K562 (cell line): ENCODE data around the gene EVC. TPM values are rescaled to one million over a fixed set of nuclear protein-coding genes. Genes with fewer than 3 reads are reported as not detected.

Experiments
- CEBPB ChIP-seq: fragments of 450-650 bp; IDR thresholded peaks from 2 replicates; pipeline ENCODE4 v1.6.1; 2016; ENCODE audit warnings: missing genetic modification characterization, missing compliant biosample characterization
- DMBX1 ChIP-seq: fragments of 250-450 bp; sonication (Bioruptor Pico); IDR thresholded peaks from 2 replicates; pipeline ENCODE4 v1.8.0; 2022; ENCODE audit warnings: inconsistent platforms, mild to moderate bottlenecking, moderate library complexity, borderline replicate concordance
- JUNB ChIP-seq: fragments of 450-650 bp; formaldehyde crosslinking; conservative IDR thresholded peaks from 2 replicates; pipeline ENCODE4 v1.4.0; 2020; ENCODE audit warnings: mild to moderate bottlenecking
- MTF1 ChIP-seq: fragments of 250-450 bp; sonication (Bioruptor Pico); IDR thresholded peaks from 2 replicates; pipeline ENCODE4 v1.9.0; 2021; ENCODE audit warnings: moderate library complexity, mild to moderate bottlenecking, inconsistent platforms, borderline replicate concordance
- NFIC ChIP-seq: fragments of 450-650 bp; IDR thresholded peaks from 2 replicates; pipeline ENCODE4 v1.6.1; 2017; ENCODE audit warnings: mild to moderate bottlenecking, inconsistent platforms
- RAD21 ChIP-seq, 2 experiments: fragments of 250-450 bp in 1 of 2; fragments of 450-650 bp in 1 of 2; sonication (Bioruptor Pico) in 1 of 2; formaldehyde crosslinking in 1 of 2; IDR thresholded peaks in 1 of 2; conservative IDR thresholded peaks in 1 of 2; 2 replicates each; pipeline versions ENCODE4 v1.4.0 to v1.8.0; 2020 to 2022; ENCODE audit warnings: mild to moderate bottlenecking in 2 of 2, moderate library complexity in 1 of 2
- ZNF707 ChIP-seq: fragments of 250-450 bp; sonication (Bioruptor Pico); conservative IDR thresholded peaks from 2 replicates; pipeline ENCODE4 v1.8.0; 2022; ENCODE audit warnings: inconsistent platforms, mild to moderate bottlenecking, moderate library complexity
- polyA plus RNA-seq, 8 experiments: library from polyadenylated mRNA; depleted of rRNA in 4 of 8; stranded (reverse) in 5 of 8; unstranded in 3 of 8; fragments of >200 nt; fragmentation: Nextera tagmentation in 2 of 8; fragmentation: Illumina TruSeq in 1 of 8; extraction: Ambion mirVana in 2 of 8; extraction: Trizol in 1 of 8; gene quantifications; 2 replicates each; pipeline versions ENCODE4 v1.2.1 to v1.2.3, GENCODE V29; 2011 to 2014; ENCODE audit warnings: inconsistent platforms in 1 of 8, missing spikeins in 1 of 8
- total RNA-seq, 7 experiments: library from RNA; depleted of rRNA in 6 of 7; stranded (reverse); fragments of >200 nt in 6 of 7; fragmentation: Illumina TruSeq in 2 of 7; extraction: Trizol in 2 of 7; gene quantifications; 2 replicates each; pipeline versions ENCODE4 v1.2.1 to v1.2.3, GENCODE V29; 2011 to 2021; ENCODE audit warnings: low replicate concordance in 1 of 7
- TF ChIP-seq, protein P1 (sequence below), 2 experiments: fragments of 450-650 bp; formaldehyde crosslinking in 1 of 2; IDR thresholded peaks; 2 replicates each; pipeline versions ENCODE4 v1.4.0 to v1.6.1; 2014 to 2020; ENCODE audit warnings: mild to moderate bottlenecking in 2 of 2, borderline replicate concordance in 1 of 2, low read depth in 1 of 2

The EVC gene
- total and polyA plus RNA-seq, 9 of the 15 experiments (the other 6 are each of a cell fraction or from before 2014, with no cell fraction given), result 0.03 to 3.2 (median 1.1) TPM

DNA sequence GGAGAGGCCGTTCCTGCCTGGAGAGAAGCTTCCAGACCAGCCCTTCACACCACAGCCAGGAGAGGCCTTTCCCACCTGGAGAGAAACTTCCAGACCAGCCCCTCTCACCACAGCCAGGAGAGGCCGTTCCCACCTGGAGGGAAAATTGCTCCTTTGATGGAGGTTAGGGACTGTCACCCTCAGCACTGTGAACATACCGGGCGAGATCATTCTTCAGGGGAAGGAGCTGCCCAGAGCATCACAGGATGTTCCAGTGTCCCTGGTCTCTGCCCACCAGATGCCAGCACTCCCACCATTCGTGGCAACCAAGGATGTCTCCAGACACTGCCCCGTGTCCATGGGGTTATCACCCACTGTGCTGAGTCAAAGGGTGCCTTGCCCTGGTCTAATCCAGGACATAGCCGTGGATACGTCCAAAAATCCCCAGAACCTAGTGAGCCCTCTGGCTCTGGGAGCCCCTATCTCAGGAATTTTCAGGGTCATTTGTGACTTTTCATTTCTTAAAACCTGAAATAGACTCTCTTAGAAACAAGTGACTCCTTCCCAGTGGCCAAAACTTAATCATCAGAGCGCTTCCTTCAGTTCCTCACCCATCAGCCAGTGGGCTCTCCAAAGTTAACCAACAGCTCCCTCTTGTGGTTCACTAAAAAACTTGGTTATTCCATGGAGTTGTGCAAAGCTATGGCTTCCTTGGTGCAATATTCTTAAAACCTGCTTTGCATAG, 101.7 kb downstream of the EVC start (continued):
- TF ChIP-seq, protein P1, sequence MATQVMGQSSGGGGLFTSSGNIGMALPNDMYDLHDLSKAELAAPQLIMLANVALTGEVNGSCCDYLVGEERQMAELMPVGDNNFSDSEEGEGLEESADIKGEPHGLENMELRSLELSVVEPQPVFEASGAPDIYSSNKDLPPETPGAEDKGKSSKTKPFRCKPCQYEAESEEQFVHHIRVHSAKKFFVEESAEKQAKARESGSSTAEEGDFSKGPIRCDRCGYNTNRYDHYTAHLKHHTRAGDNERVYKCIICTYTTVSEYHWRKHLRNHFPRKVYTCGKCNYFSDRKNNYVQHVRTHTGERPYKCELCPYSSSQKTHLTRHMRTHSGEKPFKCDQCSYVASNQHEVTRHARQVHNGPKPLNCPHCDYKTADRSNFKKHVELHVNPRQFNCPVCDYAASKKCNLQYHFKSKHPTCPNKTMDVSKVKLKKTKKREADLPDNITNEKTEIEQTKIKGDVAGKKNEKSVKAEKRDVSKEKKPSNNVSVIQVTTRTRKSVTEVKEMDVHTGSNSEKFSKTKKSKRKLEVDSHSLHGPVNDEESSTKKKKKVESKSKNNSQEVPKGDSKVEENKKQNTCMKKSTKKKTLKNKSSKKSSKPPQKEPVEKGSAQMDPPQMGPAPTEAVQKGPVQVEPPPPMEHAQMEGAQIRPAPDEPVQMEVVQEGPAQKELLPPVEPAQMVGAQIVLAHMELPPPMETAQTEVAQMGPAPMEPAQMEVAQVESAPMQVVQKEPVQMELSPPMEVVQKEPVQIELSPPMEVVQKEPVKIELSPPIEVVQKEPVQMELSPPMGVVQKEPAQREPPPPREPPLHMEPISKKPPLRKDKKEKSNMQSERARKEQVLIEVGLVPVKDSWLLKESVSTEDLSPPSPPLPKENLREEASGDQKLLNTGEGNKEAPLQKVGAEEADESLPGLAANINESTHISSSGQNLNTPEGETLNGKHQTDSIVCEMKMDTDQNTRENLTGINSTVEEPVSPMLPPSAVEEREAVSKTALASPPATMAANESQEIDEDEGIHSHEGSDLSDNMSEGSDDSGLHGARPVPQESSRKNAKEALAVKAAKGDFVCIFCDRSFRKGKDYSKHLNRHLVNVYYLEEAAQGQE (IDR thresholded peaks at IDR 0.05; ENCODE audit: borderline replicate concordance), result peak; percentile 49; the same call in 1 of the 2 replicates
- TF ChIP-seq, protein P1 (CRISPR knock-in tag; IDR thresholded peaks at IDR 0.05; ENCODE audit: low read depth), result no peak
- TF ChIP-seq DMBX1 (CRISPR knock-in tag), result no peak
- TF ChIP-seq JUNB (CRISPR knock-in tag), result no peak
- no peak for TF ChIP-seq NFIC
- TF ChIP-seq MTF1 (CRISPR knock-in tag), result no peak
- peak; percentile 42; the same call in 1 of the 2 replicates for TF ChIP-seq CEBPB (tag)
- no peak for TF ChIP-seq ZNF707
- TF ChIP-seq RAD21 (CRISPR knock-in tag; conservative IDR thresholded peaks at IDR 0.05 in 1 of 2, IDR thresholded peaks at IDR 0.05 in 1 of 2), result peak; percentile 63 to 71; a peak in 3 of 4 replicates
